ENCODE data around the gene FSIP1.
"Not testable (repeated sequence)": the region's sequence is repeated elsewhere in the genome, so short reads cannot be mapped to it uniquely, and the experiment has no call there.

FSIP1 gene

DNA sequence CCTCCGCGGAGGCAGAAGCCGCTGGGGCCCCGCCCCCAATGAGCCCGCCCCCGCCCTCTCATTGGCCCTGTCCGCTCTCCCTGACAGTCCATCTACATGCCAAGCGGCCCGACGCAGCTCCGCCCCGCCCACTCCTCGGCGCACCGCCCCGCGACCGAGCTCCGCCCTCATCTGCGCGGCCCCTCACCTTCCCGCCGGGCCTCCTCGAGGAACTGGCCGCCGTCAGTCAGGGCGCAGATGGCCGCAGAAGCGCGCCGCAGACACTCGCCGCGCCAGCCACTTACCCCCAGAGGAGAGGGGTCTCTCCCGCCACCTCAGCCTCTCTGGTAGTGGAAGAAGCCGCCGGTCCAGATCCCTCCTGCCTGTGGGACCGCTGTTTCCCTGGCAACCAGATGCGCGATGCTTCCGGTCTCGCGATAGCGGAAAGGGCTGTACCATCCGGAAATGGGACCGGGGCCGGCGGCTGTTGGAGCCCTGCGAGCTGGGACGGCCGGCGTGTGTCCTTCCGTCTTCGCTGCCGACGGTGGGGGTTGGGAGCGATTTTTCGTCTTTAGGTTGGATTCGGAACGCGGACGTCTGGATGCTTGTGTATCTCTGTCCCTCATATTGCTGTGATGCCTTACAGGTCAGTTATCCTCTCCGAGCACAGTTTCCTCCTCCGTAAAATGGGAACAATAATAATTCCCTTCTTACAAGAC lies at the start of gene FSIP1:
Gene FSIP1 (minus strand): TSS at position 401 of the 698 bp plus-strand sequence. CDS start 6,317 bp downstream, outside the sequence.
- peak; percentile 94 to 95 for DNase-seq

DNA sequence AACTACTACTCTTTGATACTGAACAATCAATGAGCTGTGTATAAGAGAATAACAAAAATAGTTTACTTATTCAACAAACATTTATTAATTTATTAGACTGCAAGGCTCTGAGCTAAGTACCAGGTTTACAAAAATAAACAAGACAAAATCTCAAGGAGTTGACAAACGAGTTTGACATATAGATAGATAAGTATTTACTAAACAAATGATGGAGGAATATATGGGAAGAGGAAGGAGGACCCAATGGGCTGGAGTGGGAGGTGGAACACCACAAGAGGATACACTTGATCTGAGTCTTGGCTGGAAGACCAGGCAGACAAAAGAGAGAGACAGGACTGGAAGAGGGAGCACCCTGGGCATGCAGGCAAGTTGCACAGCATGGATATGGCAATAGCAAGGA lies 47.5 kb upstream of the FSIP1 start:
- DNase-seq: no peak

DNA sequence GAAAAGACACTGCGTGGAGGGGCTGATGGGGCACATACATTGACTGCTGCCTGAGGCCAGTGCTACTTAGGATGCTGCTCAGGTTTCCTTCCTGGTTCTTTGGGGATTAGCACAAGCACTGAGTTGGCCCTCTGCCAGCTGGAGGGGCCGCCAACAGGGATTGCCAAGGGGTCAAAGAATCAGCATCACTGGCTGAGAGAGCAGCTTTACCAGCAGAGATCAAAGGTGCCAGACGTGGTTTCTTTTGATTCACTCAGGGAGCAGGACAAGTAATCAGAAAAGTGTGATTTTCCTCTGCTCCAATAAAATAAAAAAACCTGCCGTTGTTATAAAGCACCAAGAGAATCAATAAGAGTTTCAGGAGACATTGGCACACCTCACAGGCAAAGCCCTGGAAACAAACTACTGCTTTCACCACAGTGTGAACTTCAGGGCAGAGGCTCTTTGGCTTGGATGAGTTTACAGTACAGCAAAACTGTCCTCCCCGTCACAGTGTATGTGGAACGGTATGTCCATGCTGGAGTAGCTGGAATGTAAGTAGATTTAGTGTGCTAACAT lies 45.8 kb upstream of the FSIP1 start:
- DNase-seq: no peak

DNA sequence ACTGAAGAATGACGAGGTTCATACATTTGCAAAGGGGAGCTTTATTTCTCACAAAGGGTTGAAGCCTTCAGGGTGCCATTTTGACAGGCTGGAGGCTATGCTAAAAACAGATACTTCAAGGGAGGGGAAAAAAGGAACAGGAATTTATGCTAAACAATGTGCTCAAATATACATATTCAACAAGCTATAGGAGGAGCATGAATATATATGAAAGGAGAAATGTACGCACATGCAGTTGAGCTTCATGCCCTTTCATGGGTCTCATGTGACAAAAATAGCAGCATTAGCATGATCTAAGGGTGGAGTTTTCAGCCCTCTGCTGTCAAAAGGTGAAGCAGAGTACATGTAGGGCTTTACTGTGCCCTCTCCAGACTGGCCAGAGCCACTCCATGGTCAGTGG lies 44.3 kb upstream of the FSIP1 start:
- no peak for DNase-seq

DNA sequence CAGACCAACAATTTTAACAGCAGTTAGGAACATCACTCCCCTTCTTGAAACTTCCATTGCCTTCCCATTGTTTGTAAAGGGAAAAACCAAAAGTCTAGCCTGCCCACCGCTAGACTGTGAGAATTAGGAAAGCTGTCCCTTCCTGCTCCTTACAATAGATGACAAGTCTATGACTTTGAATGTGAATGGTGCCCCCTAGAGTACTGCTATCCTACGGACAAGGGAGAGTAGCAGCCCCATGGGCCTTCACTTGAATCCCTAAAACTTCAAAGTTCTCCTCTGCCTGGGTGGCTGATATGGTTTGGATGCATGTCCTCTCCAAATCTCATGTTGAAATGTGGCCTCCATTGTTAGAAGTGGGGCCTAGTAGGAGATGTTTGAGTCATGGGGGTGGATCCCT lies 41.0 kb upstream of the FSIP1 start:
- no peak for DNase-seq

DNA sequence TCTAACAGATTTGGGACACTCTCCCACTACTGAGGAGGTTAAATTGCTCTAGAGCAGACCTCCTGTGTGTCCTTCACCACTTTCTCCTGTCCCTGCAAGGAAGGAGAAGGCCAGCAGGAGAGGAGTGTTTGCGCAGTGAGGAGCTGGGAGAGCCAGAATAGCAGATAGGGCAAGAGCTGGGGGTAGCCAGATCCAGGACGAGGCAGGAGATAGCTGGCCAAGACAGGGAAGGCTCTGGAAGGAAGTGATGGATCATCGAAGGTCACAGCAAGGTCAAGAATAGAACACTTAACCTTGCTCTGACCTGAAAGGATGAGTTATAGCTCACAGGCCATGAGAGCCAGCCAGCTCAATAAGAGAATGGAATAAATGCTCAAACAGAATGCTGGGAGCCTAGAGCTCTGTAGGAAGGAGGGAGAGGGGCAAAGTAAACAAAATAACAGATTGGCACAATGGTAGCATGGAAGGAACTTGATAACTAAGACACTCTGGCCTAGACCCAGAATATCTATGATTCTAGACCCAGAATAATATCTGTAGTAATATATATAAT lies 37.5 kb upstream of the FSIP1 start:
- DNase-seq: no peak

DNA sequence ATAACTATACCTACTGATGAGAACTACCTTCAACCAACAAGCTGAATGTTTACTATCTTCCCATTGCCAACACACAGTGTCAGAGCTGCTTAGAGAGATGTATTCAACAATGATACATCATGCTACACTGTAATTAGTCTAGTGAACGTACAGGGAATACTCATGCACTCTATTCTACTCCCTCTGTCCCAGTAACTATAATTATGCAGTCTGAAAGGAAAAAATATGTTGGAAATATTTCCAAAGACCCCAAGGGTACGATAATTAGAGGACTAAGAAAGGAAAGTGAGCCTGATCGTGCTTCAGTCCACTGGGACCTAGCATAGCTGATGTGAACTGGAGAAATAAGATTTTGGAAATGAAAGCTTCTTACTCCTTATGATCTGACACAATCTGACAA lies 36.9 kb upstream of the FSIP1 start:
- no peak for DNase-seq

DNA sequence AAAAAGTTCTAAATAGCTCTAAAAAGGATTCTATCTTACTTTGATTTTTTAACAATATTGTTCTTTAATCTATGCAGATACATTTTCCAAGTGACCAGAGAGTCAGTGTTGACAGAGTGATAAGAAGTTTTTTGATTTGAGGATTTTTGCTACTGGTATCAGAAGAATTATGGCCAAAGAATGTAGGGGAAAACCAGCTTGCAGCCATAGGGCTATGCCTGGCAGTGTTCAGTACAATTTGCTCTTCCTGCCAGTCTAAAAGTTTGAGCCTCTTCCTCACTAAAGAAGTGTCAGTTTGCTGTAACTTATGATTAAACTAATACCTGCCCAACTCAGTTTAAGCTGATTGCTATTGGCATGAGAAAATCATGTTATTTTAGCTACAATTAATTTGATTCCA lies 35.3 kb upstream of the FSIP1 start:
- no peak for DNase-seq

DNA sequence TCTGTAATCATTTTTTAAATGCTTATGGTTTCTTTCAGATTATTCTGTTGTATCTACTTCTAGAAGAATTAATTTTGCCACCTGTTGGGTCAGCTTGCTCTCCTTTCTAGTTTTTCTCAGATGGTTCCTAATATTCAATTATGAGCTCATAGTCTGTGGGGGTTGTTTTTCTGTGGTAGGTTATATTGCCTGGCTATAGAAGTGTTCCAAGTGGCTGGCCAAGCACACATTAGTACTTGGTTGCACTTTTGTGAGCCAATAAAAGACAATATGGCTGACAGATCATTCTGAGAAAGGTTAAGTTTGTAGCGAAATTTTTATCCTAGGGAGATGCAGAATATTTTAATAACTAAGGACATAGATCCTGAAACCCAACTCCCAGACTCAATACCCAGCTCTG lies 31.8 kb upstream of the FSIP1 start:
- DNase-seq: no peak

DNA sequence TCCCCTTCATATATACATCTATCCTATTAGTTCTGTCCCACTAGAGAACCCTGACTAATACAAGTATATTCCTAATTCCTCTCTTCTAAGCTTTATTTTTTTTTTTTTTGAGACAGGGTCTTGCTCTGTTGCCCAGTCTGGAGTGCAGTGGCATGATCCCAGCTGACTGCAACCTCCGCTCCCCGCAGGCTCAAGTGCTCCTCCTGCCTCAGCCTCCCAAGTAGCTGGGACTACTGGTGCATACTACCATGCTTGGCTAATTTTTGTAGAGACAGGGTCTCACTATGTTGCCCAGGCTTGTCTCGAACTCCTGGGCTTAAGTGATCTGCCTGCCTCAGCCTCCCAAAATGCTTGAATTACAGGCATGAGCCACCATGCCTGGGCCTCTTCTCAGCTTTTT lies 30.0 kb upstream of the FSIP1 start:
- DNase-seq: not testable (repeated sequence)

DNA sequence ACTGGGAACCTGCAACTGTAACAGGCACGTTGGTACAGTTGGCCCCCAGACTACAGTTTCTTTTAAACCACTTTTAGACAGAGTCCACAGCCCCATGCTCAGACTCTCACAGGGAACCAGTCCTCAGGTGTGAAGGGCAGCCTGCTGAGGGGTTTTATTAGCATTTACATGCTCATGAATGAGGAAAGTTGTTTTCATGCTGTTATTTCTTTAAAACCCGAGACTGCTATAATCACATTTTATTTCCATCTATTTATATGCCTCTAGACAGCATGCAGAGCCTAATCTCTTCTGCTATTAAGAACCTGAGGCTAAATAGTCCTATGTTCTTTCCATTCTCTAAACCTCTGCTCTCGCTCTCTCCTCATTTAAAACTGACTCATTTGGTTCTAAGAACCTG lies 26.3 kb upstream of the FSIP1 start:
- DNase-seq: no peak

DNA sequence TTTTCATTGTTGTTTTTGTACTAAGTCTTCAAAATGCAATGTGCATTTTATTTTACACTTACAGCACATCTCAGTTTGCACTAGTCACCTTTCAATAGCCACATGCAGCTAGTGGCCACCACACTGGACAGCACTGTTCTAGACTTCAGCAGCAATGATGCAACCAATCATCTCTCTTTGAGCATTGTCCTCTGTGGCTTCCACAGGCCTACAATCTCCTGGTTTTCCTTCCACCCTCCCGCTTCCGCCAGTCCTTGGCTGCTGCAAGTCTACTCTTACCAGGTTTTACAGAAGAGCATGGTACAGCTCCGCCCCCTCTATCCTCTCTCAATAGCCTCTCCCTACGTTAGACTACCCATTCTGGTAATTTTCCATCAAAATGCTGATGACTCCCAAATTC lies 25.1 kb upstream of the FSIP1 start:
- DNase-seq: no peak

DNA sequence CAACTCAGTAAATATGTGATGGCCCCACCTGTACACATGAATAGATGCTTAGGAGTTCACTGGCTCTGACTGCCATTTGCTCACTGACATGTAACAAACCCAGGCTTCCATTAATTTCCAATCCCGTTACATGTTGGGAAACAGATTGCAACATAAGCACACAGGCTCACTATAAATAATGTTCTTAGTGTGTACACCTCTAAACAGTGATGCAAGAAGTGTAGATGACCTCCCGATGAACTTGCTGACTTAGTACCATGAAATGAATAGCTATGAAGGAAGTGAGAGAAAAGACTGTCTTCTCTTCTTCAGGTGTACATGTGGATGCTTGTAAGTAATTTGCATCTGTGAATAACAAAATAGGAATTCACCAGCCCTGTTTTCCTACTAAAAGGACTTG lies 21.4 kb upstream of the FSIP1 start:
- no peak for DNase-seq

DNA sequence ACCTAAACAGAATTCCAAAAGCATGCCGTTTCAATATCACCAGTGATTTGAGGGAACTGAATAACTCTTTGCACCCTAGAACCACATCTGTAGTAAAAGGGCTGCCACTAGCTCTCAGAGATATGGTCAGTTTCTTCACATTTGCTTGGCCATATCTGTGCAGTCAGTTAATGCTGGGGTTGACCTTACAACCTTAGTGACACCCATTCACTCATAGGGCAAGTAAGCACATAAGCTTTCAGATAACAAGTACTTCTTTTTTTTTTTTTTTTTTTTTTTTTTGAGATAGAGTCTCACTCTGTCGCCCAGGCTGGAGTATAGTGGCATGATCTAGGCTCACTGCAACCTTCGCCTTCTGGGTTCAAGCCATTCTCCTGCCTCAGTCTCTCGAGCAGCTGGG lies 20.4 kb upstream of the FSIP1 start:
- DNase-seq: no peak

DNA sequence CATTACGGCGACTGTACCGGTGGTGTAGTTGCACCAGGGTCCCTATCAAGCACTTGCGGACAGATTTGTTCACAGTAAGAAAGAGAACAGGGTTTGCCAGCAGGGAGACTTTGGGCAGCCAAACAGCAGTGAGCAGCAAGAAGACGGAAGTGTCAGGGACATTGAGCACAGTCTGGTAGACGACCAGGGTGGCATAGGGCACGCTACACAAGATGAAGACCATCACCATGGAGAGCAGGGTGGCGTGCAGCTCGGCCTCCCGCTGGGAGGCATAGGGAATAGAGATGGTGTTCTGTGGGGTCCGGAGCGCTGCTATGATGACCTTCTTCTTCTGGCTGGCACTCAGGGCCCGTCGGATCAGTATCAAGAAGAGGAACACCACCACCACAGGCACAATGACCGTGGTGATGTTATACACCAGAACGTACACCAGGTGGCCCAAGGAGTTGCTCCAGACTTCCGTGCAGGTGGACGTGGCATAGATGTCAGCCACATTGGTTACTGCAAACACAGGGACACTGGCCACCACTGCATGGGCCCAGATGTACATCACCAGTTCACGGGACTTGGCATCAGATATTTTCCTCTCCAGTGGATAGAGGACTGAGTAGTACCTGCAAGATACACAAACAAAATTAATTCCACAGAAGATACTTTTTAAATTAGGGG lies 19.1 kb upstream of the FSIP1 start:
- no peak for DNase-seq

DNA sequence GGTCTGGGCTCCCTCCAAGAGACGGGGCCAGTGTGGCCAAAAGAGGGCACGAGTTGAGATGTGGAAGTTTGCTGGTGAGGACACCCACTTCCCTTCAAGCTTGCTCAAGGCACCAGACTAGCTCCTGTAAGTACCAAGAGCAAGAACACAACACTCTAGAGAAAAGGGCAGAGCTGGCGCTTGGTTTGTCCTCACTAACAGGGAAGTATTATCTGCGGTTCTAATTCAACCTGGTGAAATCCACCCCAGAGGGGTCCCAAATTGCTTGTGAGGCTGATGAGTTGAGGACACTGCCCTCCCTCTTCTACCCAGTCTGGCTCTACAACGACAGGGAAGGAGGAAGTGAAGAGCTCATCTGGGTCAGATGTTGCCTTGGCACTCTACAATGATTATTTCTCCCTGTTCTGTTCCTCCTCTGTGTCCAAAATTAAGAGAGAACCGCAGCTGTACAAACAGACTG lies 16.9 kb upstream of the FSIP1 start:
- no peak for DNase-seq

DNA sequence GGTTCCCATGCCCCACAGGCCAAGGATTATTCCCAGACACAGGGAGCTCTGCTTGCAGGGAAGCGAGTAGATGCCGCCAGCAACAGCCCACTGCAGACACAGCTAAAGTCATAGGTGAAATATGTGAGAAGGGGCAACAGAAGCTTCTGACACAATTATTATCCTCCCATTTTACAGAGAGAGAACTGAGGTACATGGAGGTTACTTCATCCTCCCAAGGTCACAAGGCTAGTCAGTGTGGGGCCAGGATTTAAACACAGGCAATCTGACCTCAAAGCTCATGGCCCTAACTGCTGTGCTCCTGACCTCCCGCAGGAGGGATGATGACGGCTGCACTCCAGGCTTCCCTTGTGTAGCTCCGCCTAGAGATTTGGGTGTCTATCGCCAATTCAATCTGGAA lies 15.7 kb upstream of the FSIP1 start:
- DNase-seq: no peak

DNA sequence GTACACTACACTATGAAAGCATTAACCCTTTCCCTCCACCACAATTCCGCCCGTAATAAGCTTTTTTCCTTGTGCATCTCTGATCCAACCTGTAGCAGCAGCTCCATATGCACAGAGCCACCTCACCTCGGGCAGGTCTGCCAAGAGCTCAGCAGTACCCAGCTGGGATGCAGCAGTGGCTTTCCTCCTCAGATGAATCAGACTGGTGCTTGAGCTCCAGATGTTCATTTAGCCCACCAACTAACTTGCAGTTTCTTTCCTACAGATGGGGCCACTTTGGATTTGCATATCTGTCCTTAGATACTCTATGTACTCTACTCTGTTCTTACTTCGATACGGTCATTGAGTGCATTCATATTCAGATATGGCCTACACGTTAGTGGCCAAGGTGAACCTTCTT lies 14.8 kb upstream of the FSIP1 start:
- DNase-seq: no peak

DNA sequence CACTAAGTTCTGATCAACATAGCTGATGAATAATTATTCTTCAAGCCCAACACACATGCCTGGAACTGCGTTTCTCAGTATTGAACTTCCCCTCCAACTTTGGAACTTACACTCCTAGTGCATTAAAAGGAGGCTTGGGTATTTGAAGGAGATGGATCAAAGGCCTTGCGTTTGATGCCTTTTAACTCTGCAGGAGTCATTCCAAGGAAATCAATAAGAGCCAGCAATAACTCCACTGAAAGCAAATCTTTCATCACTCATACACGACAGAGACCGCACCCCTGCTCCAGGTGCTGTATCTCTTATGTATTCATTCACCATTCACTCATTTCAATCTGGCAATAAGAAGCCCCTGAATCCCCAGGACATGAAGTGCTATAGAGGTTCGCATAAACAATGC lies 14.0 kb upstream of the FSIP1 start:
- DNase-seq: no peak

DNA sequence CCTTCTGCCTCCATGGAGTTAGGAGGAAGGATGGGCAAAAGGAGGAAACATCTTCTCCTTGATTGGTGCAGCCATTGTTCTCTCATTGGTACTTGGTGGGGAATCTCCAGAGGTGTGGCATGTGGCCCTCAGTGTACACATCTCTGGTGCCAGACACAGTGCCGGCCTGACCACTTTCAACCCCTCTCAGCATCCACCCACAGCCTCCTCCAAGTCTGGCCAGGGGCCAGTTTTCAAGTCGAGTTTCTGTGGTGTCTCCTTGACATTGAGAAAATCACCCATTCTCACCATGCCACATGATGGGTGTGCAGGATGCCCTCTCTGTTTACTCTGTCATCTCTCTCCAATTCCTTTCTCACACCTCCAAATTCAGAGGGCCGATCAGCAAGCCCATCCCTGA lies 12.8 kb upstream of the FSIP1 start:
- no peak for DNase-seq

DNA sequence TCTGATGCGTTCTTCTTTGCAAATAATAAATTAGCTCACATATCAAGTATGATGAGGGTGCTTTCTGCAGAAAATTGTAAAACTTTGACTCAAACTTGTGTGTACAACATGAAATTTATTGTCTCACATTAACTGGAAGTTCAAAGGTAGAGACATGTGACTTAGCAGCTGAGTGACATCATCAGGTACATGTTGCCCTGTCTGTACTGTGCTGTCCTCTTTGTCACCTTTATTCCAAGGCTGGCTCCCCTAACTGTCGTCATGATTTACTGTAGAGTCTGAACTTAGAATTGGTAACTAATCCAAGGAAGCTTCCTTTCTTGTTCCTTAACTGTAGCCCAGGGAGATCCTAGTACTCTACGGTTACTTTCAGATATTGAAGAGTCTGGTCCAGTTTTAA lies 12.3 kb upstream of the FSIP1 start:
- no peak for DNase-seq

DNA sequence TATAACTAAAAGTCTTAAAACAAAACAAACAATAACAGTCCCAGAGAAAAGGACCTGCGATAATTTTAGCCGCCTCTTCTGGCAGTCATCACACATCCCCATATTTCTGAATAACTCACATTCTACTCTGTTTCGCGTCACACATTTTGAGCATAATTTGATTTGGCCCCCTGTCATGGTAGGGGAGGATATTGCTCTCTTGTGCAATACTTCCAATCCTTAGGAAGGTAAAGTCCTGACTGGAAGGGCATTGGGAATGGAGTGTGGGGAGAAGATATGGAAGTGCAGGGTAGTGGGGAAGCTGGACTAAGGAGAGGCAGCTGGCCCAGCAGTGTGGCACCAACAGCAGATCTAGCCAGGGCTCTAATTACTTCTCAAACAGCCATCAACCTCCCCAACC lies 11.3 kb upstream of the FSIP1 start:
- DNase-seq: no peak

DNA sequence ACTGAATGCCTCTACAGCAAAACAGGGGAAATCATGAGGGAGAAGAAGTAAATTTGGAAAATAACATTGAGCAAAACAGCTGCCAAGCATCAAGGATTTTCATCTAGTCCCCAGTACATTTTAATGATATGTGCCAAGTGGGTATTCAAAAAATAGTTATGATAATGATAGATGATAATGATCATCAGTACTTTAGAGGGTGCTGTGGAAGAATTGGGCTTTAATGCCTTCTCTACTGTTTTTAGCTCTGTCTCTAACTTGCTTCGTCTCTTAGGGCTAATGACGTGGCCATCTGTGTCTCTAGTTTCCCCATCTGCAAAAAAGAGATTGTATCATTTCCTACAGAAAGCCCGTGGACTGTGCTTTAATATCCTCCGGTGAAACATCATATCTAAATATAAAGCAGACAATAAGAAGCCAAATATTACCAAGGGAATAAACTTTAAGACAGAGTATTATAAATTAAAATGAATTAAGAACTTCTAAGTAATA lies 10.2 kb upstream of the FSIP1 start:
- DNase-seq: no peak

Data from CD4-positive, alpha-beta T cell treated with Interleukin-1 beta for 1 hour (primary cell).